ENCODE data around the gene CCDC97. TPM values are rescaled to one million over a fixed set of nuclear protein-coding genes. Genes with fewer than 3 reads are reported as not detected.

The CCDC97 gene
- total RNA-seq, 1 experiment from 2014 or later = 31.4 TPM

- peaks cover 18% of the 10 kb centered on the region for H3K4me1 Mint-ChIP-seq
- H3K27ac Mint-ChIP-seq = no peak within 1 kb of the TSS
- CTCF ChIA-PET = interaction anchor here (0.7 to 6.2 kb wide), 26 partner anchors 11 to 506 kb away, joined by 3 to 103 read pairs (median 6); partner anchors contain the start of genes B9D2, CCDC97, DMAC2 and HNRNPUL1
- TF ChIP-seq ZNF263 (CRISPR knock-in tag; IDR thresholded peaks at IDR 0.05; ENCODE audit: low read depth) = peak; percentile 99
- TF ChIP-seq CTCF (IDR thresholded peaks at IDR 0.05) = peak; percentile 81
- TF ChIP-seq E2F5 (CRISPR knock-in tag; IDR thresholded peaks at IDR 0.05) = 0 out of 2 replicates have a peak, but pooled peaks have one; percentile 37
- TF ChIP-seq MAX (CRISPR knock-in tag; IDR thresholded peaks at IDR 0.05) = 0 out of 2 replicates have a peak, but pooled peaks have one; percentile 6
- no peak for TF ChIP-seq IRF1 (CRISPR knock-in tag; IDR thresholded peaks at IDR 0.05)
- TF ChIP-seq ZBTB21 (CRISPR knock-in tag; IDR thresholded peaks at IDR 0.05; ENCODE audit: borderline replicate concordance) = no peak
- TF ChIP-seq CREB1 (CRISPR knock-in tag; IDR thresholded peaks at IDR 0.05) = no peak
- TF ChIP-seq SP1 (CRISPR knock-in tag; conservative IDR thresholded peaks at IDR 0.05) = peak; percentile 79
- no peaks in the 10 kb centered on the region for H3K36me3 Mint-ChIP-seq
- peak; percentile 53 for ATAC-seq
- H3K9me3 Mint-ChIP-seq = no peaks in the 10 kb centered on the region
- POLR2A ChIA-PET = no interaction called here
- DNase-seq (ENCODE audit: low spot score) = peak; percentile 78
- H3K27me3 Mint-ChIP-seq (ENCODE audit: low read depth) = peaks cover 57% of the 10 kb centered on the region
- H3K4me3 Mint-ChIP-seq = peak within 1 kb of the TSS; percentile 89
These were observed 43.7 kb downstream of the CCDC97 start, which contains the start of gene TGFB1 for GRCh38 chr19:41353466-41354342. Gene TGFB1 (minus strand): TSS chr19:41353922. CDS start chr19:41353044, 878 bp downstream.

GRCh38 chr19:41354343-41354953 lies 44.5 kb downstream of the CCDC97 start:
- Mint-ChIP-seq H3K27me3 (ENCODE audit: low read depth) (peaks cover 50% of the 10 kb centered on the region), H3K36me3 (no peaks in the 10 kb centered on the region), H3K27ac (no peak overlapping the region), H3K4me1 (peaks cover 18% of the 10 kb centered on the region), H3K9me3 (no peaks in the 10 kb centered on the region), H3K4me3 (peak overlapping the region; percentile 63)
- ATAC-seq (no peak), DNase-seq (ENCODE audit: low spot score) (no peak)
- CTCF ChIA-PET = interaction anchor here (0.5 to 6.2 kb wide), 6 partner anchors 10 to 1166 kb away, joined by 3 to 103 read pairs (median 6); partner anchors contain the start of gene B9D2
- POLR2A ChIA-PET = interaction anchor here (0.6 kb wide), 1 partner anchor 9 kb away, joined by 3 read pairs; the partner anchor contains the start of gene B9D2
- TF ChIP-seq ZNF532 (CRISPR knock-in tag; IDR thresholded peaks at IDR 0.05; ENCODE audit: borderline replicate concordance) = no peak
- TF ChIP-seq MLX (CRISPR knock-in tag; IDR thresholded peaks at IDR 0.05) = no peak
- TF ChIP-seq ZNF423 (CRISPR knock-in tag; IDR thresholded peaks at IDR 0.05) = no peak
- no peak for TF ChIP-seq ATF6 (CRISPR knock-in tag; IDR thresholded peaks at IDR 0.05)
- no peak for TF ChIP-seq NFYB (CRISPR knock-in tag; conservative IDR thresholded peaks at IDR 0.05; ENCODE audit: low read depth)
- no peak for TF ChIP-seq PREB (CRISPR knock-in tag; IDR thresholded peaks at IDR 0.05; ENCODE audit: borderline replicate concordance)
- no peak for TF ChIP-seq AR (CRISPR knock-in tag; IDR thresholded peaks at IDR 0.05)
